Type B pancreatic cell (in vitro differentiated cells): ENCODE measurements around the gene CPS1. TPM values are rescaled to one million over a fixed set of nuclear protein-coding genes. Genes with fewer than 3 reads are reported as not detected.
A peak's percentile ranks its signal among the peaks of the same experiment; 100 is the strongest.

Experiments used
- DNase-seq: peaks from one replicate; pipeline ENCODE4 v3.0.0; 2021; ENCODE audit warnings: mixed read lengths; ENCODE audit not compliant: unreplicated experiment; ENCODE audit errors: extremely low spot score
- H3K27ac Mint-ChIP-seq: 2 replicates; pipeline ENCODE4 v1.8.0; 2021; ENCODE audit warnings: mild to moderate bottlenecking, mixed read lengths
- H3K27me3 Mint-ChIP-seq: 2 replicates; pipeline ENCODE4 v1.8.0; 2021; ENCODE audit warnings: mixed read lengths
- H3K36me3 Mint-ChIP-seq: 2 replicates; pipeline ENCODE4 v1.8.0; 2021; ENCODE audit warnings: mixed read lengths
- H3K4me1 Mint-ChIP-seq: one replicate; pipeline ENCODE4 v1.8.0; 2021; ENCODE audit warnings: mixed read lengths; ENCODE audit not compliant: unreplicated experiment
- H3K4me3 Mint-ChIP-seq: 2 replicates; pipeline ENCODE4 v1.8.0; 2021; ENCODE audit warnings: mild to moderate bottlenecking, mixed read lengths
- H3K9me3 Mint-ChIP-seq: 2 replicates; pipeline ENCODE4 v1.8.0; 2021; ENCODE audit warnings: mixed read lengths
- total RNA-seq: library from RNA; stranded (reverse); gene quantifications from 2 replicates; pipeline ENCODE4 v1.2.1, GENCODE V29; 2021; ENCODE audit warnings: low replicate concordance
- TF ChIP-seq, protein P1 (sequence below): fragments of 200-600 bp; sonication (generic); conservative IDR thresholded peaks from 2 replicates; pipeline ENCODE4 v1.5.0; 2021; ENCODE audit warnings: antibody characterized with exemption, mild to moderate bottlenecking

CPS1 gene
- total RNA-seq, 1 donor from 2014 or later = 33.2 TPM

DNA sequence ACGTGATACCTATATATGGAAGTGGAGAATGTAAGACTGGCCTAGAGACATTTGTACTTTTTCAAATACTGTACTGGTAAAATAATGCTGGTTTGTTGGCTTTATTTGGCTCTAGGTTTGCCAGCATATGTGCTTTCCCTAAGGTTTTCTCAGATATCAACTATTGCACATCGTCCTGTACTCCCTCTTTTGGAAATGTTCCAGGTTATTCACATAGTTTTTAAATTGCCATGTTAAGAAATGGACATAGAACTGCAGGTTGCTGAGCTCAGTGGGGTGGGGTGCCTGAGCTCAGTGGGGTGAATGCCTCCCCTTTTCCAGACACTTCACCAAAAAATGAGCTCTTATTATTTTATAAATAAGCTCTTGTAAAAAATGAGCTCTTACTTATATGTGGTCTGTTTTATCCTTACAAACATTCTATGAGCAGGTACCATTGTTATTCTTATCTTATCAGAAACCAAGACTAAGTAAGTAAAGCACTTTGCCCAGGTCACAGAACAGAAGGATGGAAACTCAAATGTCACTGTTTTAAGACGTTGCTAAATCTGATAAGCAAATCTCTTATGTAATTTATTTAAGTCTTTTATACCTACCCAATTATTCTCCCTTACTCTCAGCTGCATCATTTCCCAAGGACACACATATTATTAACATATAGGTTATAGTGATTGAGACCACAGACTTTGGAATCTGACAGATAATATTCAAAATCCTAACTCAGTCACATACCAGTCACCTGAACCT, 99.0 kb downstream of the CPS1 start:
- no peak overlapping the region for H3K4me3 Mint-ChIP-seq
- peaks cover 11% of the 10 kb centered on the region for H3K36me3 Mint-ChIP-seq
- TF ChIP-seq, protein P1, sequence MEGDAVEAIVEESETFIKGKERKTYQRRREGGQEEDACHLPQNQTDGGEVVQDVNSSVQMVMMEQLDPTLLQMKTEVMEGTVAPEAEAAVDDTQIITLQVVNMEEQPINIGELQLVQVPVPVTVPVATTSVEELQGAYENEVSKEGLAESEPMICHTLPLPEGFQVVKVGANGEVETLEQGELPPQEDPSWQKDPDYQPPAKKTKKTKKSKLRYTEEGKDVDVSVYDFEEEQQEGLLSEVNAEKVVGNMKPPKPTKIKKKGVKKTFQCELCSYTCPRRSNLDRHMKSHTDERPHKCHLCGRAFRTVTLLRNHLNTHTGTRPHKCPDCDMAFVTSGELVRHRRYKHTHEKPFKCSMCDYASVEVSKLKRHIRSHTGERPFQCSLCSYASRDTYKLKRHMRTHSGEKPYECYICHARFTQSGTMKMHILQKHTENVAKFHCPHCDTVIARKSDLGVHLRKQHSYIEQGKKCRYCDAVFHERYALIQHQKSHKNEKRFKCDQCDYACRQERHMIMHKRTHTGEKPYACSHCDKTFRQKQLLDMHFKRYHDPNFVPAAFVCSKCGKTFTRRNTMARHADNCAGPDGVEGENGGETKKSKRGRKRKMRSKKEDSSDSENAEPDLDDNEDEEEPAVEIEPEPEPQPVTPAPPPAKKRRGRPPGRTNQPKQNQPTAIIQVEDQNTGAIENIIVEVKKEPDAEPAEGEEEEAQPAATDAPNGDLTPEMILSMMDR = no peak
- H3K9me3 Mint-ChIP-seq = peaks cover 6% of the 10 kb centered on the region
- no peaks in the 10 kb centered on the region for H3K27me3 Mint-ChIP-seq
- H3K27ac Mint-ChIP-seq = no peak overlapping the region
- no peaks in the 10 kb centered on the region for H3K4me1 Mint-ChIP-seq
- DNase-seq = no peak

DNA sequence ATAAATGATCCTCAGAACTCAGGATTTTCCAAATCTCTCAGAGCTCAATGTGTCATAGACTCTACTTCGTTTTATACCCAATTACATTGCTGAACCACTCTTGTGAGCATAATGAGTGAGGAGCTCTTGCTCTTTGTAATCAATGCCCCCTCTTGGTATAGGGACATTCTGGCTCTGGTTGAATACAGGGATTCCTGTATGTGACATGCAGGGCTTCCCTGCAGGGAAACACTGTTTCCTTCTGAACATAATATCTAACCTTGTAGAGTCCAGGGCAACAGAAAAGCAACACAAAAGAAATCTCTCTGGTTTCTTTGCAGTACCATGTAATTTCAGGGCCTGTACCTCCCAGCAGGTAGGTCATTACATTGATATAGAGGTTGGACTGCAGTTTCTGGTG, 101.5 kb downstream of the CPS1 start:
- no peak for DNase-seq
- peaks cover 6% of the 10 kb centered on the region for H3K9me3 Mint-ChIP-seq
- H3K27me3 Mint-ChIP-seq = no peaks in the 10 kb centered on the region
- H3K4me1 Mint-ChIP-seq = no peaks in the 10 kb centered on the region
- TF ChIP-seq, protein P1 = no peak
- H3K4me3 Mint-ChIP-seq = no peak overlapping the region
- H3K36me3 Mint-ChIP-seq = peaks cover 11% of the 10 kb centered on the region
- H3K27ac Mint-ChIP-seq = no peak overlapping the region

DNA sequence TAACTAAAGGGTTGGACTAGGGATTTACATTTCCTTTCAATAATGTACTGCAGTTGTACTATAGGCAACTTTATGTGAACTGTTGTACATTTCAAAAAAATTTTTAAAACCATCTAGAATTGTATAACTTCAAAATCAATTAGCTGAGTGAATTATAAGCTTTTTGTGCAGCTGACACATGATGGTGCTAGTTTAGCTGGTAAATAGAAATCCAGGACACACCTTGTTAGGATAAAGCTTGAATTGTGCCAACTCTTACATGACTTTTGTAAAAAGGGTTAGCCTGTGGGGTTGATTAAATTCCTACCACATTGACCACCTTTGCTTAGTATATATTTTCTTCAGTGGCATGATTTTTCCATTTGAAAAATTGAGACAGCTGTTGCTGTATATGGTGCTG, 104.4 kb downstream of the CPS1 start:
- Mint-ChIP-seq H3K4me1 (peaks cover 6% of the 10 kb centered on the region), H3K36me3 (peaks cover 11% of the 10 kb centered on the region), H3K9me3 (peaks cover 6% of the 10 kb centered on the region), H3K27me3 (no peaks in the 10 kb centered on the region), H3K27ac (no peak overlapping the region), H3K4me3 (no peak overlapping the region)
- DNase-seq = no peak
- TF ChIP-seq, protein P1 = no peak

DNA sequence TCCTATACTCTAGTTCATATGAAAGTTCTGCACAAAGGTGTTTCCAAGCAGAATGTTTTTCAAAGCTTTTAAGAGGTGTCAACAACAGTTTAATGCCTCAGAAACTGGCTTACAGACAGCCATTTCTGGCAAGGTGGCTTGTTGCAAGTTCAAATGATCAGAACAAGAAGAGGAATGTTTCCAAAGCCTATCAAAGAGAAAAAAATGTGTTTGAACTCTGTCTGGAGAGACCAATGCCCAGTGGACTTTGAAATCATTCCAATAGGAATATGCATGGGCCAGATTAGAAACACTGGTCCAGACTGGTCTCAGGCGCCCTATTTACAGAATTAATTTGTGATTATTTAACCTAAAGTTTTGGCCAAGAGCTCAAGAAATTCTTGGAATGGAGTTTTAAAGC, 106.2 kb downstream of the CPS1 start:
- Mint-ChIP-seq H3K4me1 (peaks cover 6% of the 10 kb centered on the region), H3K4me3 (no peak overlapping the region), H3K9me3 (peaks cover 6% of the 10 kb centered on the region), H3K27me3 (no peaks in the 10 kb centered on the region), H3K36me3 (peaks cover 11% of the 10 kb centered on the region), H3K27ac (no peak overlapping the region)
- DNase-seq = no peak
- TF ChIP-seq, protein P1 = no peak

DNA sequence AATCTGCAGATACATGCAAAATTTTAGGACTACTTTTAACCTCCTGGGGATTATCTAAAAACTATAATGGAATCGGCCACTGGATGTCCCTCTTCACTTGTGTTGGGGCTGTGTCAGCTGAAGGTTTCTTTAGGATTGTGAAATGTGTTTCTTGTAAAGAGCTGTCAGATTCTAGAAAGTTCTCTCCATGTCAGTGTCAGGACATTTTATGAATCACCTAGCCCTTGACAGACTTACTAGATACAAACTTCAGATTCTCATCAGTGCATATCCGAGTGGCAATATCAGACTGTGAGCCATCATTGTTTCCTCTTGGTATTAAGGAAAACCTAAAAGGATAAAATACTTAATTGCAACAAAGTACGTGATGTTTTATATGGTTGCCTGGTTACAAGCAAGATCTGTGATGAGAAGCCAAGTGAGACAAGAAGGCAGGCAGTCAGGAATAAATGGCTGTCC, 107.3 kb downstream of the CPS1 start:
- Mint-ChIP-seq H3K9me3 (peaks cover 6% of the 10 kb centered on the region), H3K27ac (no peak overlapping the region), H3K27me3 (no peaks in the 10 kb centered on the region), H3K36me3 (peaks cover 8% of the 10 kb centered on the region), H3K4me1 (peaks cover 6% of the 10 kb centered on the region), H3K4me3 (no peak overlapping the region)
- DNase-seq = no peak
- TF ChIP-seq, protein P1 = peak; percentile 65
